Measurements from ENCODE around the gene RPUSD1. TPM values are rescaled to one million over a fixed set of nuclear protein-coding genes. Genes with fewer than 3 reads are reported as not detected.

The RPUSD1 gene
- total RNA-seq, 1 experiment from 2014 or later, result 59.9 TPM

DNA sequence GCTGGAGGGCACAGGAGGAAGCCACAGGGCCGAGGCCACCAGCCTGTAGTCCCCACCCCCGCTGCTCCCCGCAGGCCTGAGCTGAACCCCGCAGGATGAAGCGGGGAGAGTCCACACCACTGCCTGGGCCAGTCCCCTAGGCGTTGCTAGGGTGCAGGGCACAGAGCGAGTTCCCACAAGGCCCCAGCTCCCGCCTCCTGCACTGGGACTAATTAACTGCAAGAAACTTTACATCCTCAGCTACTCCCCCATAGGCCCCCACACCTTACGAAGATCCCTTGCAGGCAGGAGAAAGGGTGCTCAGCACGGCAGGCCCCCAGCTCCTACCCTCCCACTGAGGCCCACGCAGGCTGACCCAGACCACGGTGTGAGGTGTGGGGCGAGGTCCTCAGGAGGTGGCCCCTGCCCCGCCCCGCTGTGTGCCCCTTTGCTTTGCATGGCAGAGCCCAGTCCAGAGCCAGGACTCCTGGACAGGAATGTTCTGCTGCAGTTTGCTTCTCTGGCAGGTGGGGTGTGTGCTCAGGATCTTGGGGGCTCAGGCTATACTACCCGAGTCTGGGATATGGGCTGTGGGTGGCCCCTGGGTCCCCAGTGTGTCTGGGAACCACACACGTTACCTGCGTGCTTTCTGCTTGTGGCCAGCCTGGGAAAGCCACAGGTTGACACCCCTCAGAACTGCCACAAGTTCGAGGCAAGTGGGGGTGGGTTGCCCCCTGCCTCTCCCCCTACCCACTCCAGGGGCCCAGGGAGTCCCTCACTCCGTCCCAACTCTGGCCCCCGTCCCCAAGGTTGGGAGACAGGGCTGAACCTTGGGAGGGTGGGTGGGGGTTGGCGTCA is 11.1 kb upstream of the RPUSD1 start:
- intact Hi-C loops (cut with micrococcal nuclease), result no loop called here
- H3K9me3 ChIP-seq (ENCODE audit: control insufficient read depth in 1 of 2, insufficient read depth in 1 of 2, low read depth in 1 of 2, low read length in 2 of 2), result no peaks in the 10 kb centered on the region
- DNase-seq (ENCODE audit: low read depth, low spot score) (no peak), ATAC-seq (no peak)
- ChIA-PET RAD21 (ENCODE audit: low non-redundant PET in 1 of 2, low total read pairs in 2 of 2, uncharacterized antibody in 2 of 2, unreplicated experiment in 2 of 2) (no interaction called here), CTCF (interaction anchor here (0.6 kb wide), 1 partner anchor 12 kb away, joined by 3 read pairs; no protein-coding TSS in a partner anchor), POLR2A (no interaction called here)
- TF ChIP-seq CEBPB (IDR thresholded peaks at IDR 0.05; ENCODE audit: low read depth) (no peak), ELF1 (IDR thresholded peaks at IDR 0.05; ENCODE audit: borderline replicate concordance, low read depth) (no peak), SRF (IDR thresholded peaks at IDR 0.05; ENCODE audit: low read depth) (no peak), JUND (IDR thresholded peaks at IDR 0.05) (no peak)
- H3K9ac ChIP-seq (ENCODE audit: low read length), result no peak overlapping the region
- no peak overlapping the region for H3K4me3 ChIP-seq (replicated peaks in 1 of 2; ENCODE audit: low read depth in 1 of 2, low read length in 2 of 2)
- H3K4me1 ChIP-seq (ENCODE audit: control insufficient read depth in 1 of 2, insufficient read depth in 2 of 2, low read length in 2 of 2), result peaks cover 17 to 47% of the 10 kb centered on the region in 2 experiments
- BruUV-seq (replicated peaks), result no TSS peak
- H3K4me2 ChIP-seq (ENCODE audit: low read length), result no peak overlapping the region
- no peaks in the 10 kb centered on the region for H3K79me2 ChIP-seq (ENCODE audit: insufficient read depth, low read length)
- no peaks in the 10 kb centered on the region for H4K20me1 ChIP-seq (ENCODE audit: insufficient read depth)
- H3K27me3 ChIP-seq (ENCODE audit: insufficient read depth, low read length), result no peaks in the 10 kb centered on the region
- H3K36me3 ChIP-seq (ENCODE audit: control insufficient read depth in 1 of 2, insufficient read depth in 2 of 2, low read length in 2 of 2), result no peaks in the 10 kb centered on the region
- no peaks in the 10 kb centered on the region for H3K9me2 ChIP-seq (ENCODE audit: insufficient read depth)
- no peak overlapping the region for H2AFZ ChIP-seq (ENCODE audit: low read depth, low read length, poor library complexity, severe bottlenecking)
- H3K27ac ChIP-seq (ENCODE audit: low read depth, low read length), result no peak overlapping the region

DNA sequence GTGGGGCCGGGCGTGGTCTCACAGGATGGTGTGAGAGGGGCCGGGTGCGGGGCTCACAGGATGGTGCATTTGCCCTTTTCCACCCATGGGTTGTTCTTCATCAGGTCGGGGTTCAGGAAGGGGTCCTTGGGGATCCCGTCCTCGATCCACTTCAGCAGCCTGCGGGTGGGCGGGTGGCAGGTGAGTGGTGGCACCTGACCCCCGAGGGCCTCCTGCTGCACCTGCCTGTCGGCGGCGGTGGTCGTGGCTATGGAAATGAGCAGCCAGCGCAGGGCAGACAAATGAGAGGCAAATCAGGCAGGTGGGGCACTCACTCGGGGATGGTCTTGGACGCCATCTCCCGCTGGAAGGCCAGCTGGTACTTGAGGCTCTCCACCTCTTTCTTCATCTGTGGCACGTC is 10.5 kb upstream of the RPUSD1 start:
- H3K4me2 ChIP-seq (ENCODE audit: low read length), result no peak overlapping the region
- no peak overlapping the region for H2AFZ ChIP-seq (ENCODE audit: low read depth, low read length, poor library complexity, severe bottlenecking)
- no peaks in the 10 kb centered on the region for H3K27me3 ChIP-seq (ENCODE audit: insufficient read depth, low read length)
- H3K9me3 ChIP-seq (ENCODE audit: control insufficient read depth in 1 of 2, insufficient read depth in 1 of 2, low read depth in 1 of 2, low read length in 2 of 2), result no peaks in the 10 kb centered on the region
- ATAC-seq (no peak), DNase-seq (ENCODE audit: low read depth, low spot score) (no peak)
- CTCF ChIA-PET, result no interaction called here
- no peak overlapping the region for H3K9ac ChIP-seq (ENCODE audit: low read length)
- no peaks in the 10 kb centered on the region for H3K79me2 ChIP-seq (ENCODE audit: insufficient read depth, low read length)
- POLR2A ChIA-PET, result no interaction called here
- BruUV-seq (replicated peaks), result no TSS peak
- H4K20me1 ChIP-seq (ENCODE audit: insufficient read depth), result no peaks in the 10 kb centered on the region
- no peaks in the 10 kb centered on the region for H3K9me2 ChIP-seq (ENCODE audit: insufficient read depth)
- no peaks in the 10 kb centered on the region for H3K36me3 ChIP-seq (ENCODE audit: control insufficient read depth in 1 of 2, insufficient read depth in 2 of 2, low read length in 2 of 2)
- H3K27ac ChIP-seq (ENCODE audit: low read depth, low read length), result no peak overlapping the region
- no peak overlapping the region for H3K4me3 ChIP-seq (replicated peaks in 1 of 2; ENCODE audit: low read depth in 1 of 2, low read length in 2 of 2)
- no peak for TF ChIP-seq SRF (IDR thresholded peaks at IDR 0.05; ENCODE audit: low read depth)
- TF ChIP-seq CEBPB (IDR thresholded peaks at IDR 0.05; ENCODE audit: low read depth), result no peak
- no peak for TF ChIP-seq REST (IDR thresholded peaks at IDR 0.05; ENCODE audit: low read depth)
- no peak for TF ChIP-seq EGR1 (IDR thresholded peaks at IDR 0.05; ENCODE audit: low read depth)
- peaks cover 17 to 52% of the 10 kb centered on the region in 2 experiments for H3K4me1 ChIP-seq (ENCODE audit: control insufficient read depth in 1 of 2, insufficient read depth in 2 of 2, low read length in 2 of 2)
- RAD21 ChIA-PET (ENCODE audit: low non-redundant PET in 1 of 2, low total read pairs in 2 of 2, uncharacterized antibody in 2 of 2, unreplicated experiment in 2 of 2), result no interaction called here
- intact Hi-C loops (cut with micrococcal nuclease), result no loop called here

All from HCT116 (cell line).